HUES48 (cell line): ENCODE measurements around the gene THEM4.

Experiments
- H3K27ac ChIP-seq: one replicate; pipeline ENCODE4 v1.7.0; 2013; ENCODE audit warnings: low read depth, low read length, inconsistent platforms
- H3K27me3 ChIP-seq: 2 replicates; pipeline ENCODE4 v1.6.1; 2013; ENCODE audit warnings: mild to moderate bottlenecking, low read length; ENCODE audit not compliant: control insufficient read depth, insufficient read depth
- H3K36me3 ChIP-seq: 2 replicates; pipeline ENCODE4 v1.6.1; 2013; ENCODE audit warnings: low read length; ENCODE audit not compliant: control insufficient read depth, insufficient read depth
- H3K4me1 ChIP-seq: 2 replicates; pipeline ENCODE4 v1.6.1; 2013; ENCODE audit warnings: mild to moderate bottlenecking, low read length; ENCODE audit not compliant: control insufficient read depth, insufficient read depth
- H3K4me3 ChIP-seq: 2 replicates; pipeline ENCODE4 v1.5.1; 2013; ENCODE audit warnings: mild to moderate bottlenecking, low read depth, low read length
- H3K9ac ChIP-seq: 2 replicates; pipeline ENCODE4 v1.6.1; 2013; ENCODE audit warnings: mild to moderate bottlenecking, low read depth, low read length, moderate library complexity
- H3K9me3 ChIP-seq: 2 replicates; pipeline ENCODE4 v1.6.1; 2013; ENCODE audit warnings: low read length; ENCODE audit not compliant: control insufficient read depth, insufficient read depth

THEM4 gene

GRCh38 chr1:151837197-151837596, 72.1 kb downstream of the THEM4 start:
- Histone ChIP-seq H3K4me3 (peak overlapping the region; percentile 8; the same call in 1 of the 2 replicates), H3K27ac (no peak overlapping the region), H3K4me1 (peaks cover 21% of the 10 kb centered on the region), H3K36me3 (no peaks in the 10 kb centered on the region), H3K27me3 (peaks cover 43% of the 10 kb centered on the region), H3K9ac (no peak overlapping the region), H3K9me3 (no peaks in the 10 kb centered on the region)

- Histone ChIP-seq H3K9ac (no peak overlapping the region), H3K4me1 (peaks cover 24% of the 10 kb centered on the region), H3K36me3 (no peaks in the 10 kb centered on the region), H3K9me3 (no peaks in the 10 kb centered on the region), H3K4me3 (no peak overlapping the region), H3K27me3 (peaks cover 32% of the 10 kb centered on the region), H3K27ac (no peak overlapping the region)
Measured at GRCh38 chr1:151835596-151835995, 73.7 kb downstream of the THEM4 start.

- no peak overlapping the region for H3K4me3 ChIP-seq
- no peak overlapping the region for H3K9ac ChIP-seq
- H3K36me3 ChIP-seq = no peaks in the 10 kb centered on the region
- no peaks in the 10 kb centered on the region for H3K9me3 ChIP-seq
- no peak overlapping the region for H3K27ac ChIP-seq
- peaks cover 27% of the 10 kb centered on the region for H3K27me3 ChIP-seq
- H3K4me1 ChIP-seq = peaks cover 27% of the 10 kb centered on the region
Measured at GRCh38 chr1:151834239-151834638, 75.1 kb downstream of the THEM4 start.

- no peaks in the 10 kb centered on the region for H3K9me3 ChIP-seq
- H3K36me3 ChIP-seq = no peaks in the 10 kb centered on the region
- no peak overlapping the region for H3K9ac ChIP-seq
- no peak overlapping the region for H3K4me3 ChIP-seq
- H3K4me1 ChIP-seq = peaks cover 30% of the 10 kb centered on the region
- no peak overlapping the region for H3K27ac ChIP-seq
- peaks cover 18% of the 10 kb centered on the region for H3K27me3 ChIP-seq
Measured at GRCh38 chr1:151833172-151833900, 76.0 kb downstream of the THEM4 start.

GRCh38 chr1:151832318-151832980, 76.9 kb downstream of the THEM4 start:
- no peak overlapping the region for H3K9ac ChIP-seq
- no peaks in the 10 kb centered on the region for H3K9me3 ChIP-seq
- no peak overlapping the region for H3K27ac ChIP-seq
- peaks cover 9% of the 10 kb centered on the region for H3K27me3 ChIP-seq
- no peaks in the 10 kb centered on the region for H3K36me3 ChIP-seq
- no peak overlapping the region for H3K4me3 ChIP-seq
- H3K4me1 ChIP-seq = peaks cover 24% of the 10 kb centered on the region

- H3K9ac ChIP-seq = no peak within 1 kb of the TSS
- H3K4me1 ChIP-seq = peaks cover 17% of the 10 kb centered on the region
- no peak within 1 kb of the TSS for H3K4me3 ChIP-seq
- no peaks in the 10 kb centered on the region for H3K9me3 ChIP-seq
- peaks cover under 1% of the 10 kb centered on the region; the same call in 1 of the 2 replicates for H3K27me3 ChIP-seq
- no peaks in the 10 kb centered on the region for H3K36me3 ChIP-seq
- no peak within 1 kb of the TSS for H3K27ac ChIP-seq
Measured at GRCh38 chr1:151831605-151832004, 77.7 kb downstream of the THEM4 start, which contains the start of gene RORC. TSS of gene RORC (minus strand) at chr1:151831802. CDS start at chr1:151831764, 38 bp downstream.

- no peaks in the 10 kb centered on the region for H3K27me3 ChIP-seq
- H3K27ac ChIP-seq = no peak overlapping the region
- no peaks in the 10 kb centered on the region for H3K36me3 ChIP-seq
- no peak overlapping the region for H3K9ac ChIP-seq
- peaks cover 20% of the 10 kb centered on the region for H3K4me1 ChIP-seq
- no peak overlapping the region for H3K4me3 ChIP-seq
- no peaks in the 10 kb centered on the region for H3K9me3 ChIP-seq
Measured at GRCh38 chr1:151831256-151831591, 78.1 kb downstream of the THEM4 start.

- no peak overlapping the region for H3K9ac ChIP-seq
- H3K4me1 ChIP-seq = peaks cover 29% of the 10 kb centered on the region
- H3K27me3 ChIP-seq = no peaks in the 10 kb centered on the region
- H3K9me3 ChIP-seq = no peaks in the 10 kb centered on the region
- H3K36me3 ChIP-seq = no peaks in the 10 kb centered on the region
- no peak overlapping the region for H3K4me3 ChIP-seq
- H3K27ac ChIP-seq = no peak overlapping the region
Measured at GRCh38 chr1:151830055-151830454, 79.3 kb downstream of the THEM4 start.

- Histone ChIP-seq H3K4me3 (peak overlapping the region; percentile 45), H3K27me3 (no peaks in the 10 kb centered on the region), H3K36me3 (no peaks in the 10 kb centered on the region), H3K4me1 (peaks cover 29% of the 10 kb centered on the region), H3K9ac (no peak overlapping the region), H3K27ac (no peak overlapping the region), H3K9me3 (no peaks in the 10 kb centered on the region)
Measured at GRCh38 chr1:151829352-151830046, 79.8 kb downstream of the THEM4 start.

GRCh38 chr1:151828921-151829320, 80.4 kb downstream of the THEM4 start:
- Histone ChIP-seq H3K36me3 (no peaks in the 10 kb centered on the region), H3K27ac (no peak overlapping the region), H3K27me3 (no peaks in the 10 kb centered on the region), H3K4me3 (peak overlapping the region; percentile 45), H3K4me1 (peaks cover 29% of the 10 kb centered on the region), H3K9ac (no peak overlapping the region), H3K9me3 (no peaks in the 10 kb centered on the region)

- H3K9me3 ChIP-seq = no peaks in the 10 kb centered on the region
- H3K27me3 ChIP-seq = no peaks in the 10 kb centered on the region
- H3K9ac ChIP-seq = no peak overlapping the region
- no peak overlapping the region for H3K27ac ChIP-seq
- peaks cover 29% of the 10 kb centered on the region for H3K4me1 ChIP-seq
- no peaks in the 10 kb centered on the region for H3K36me3 ChIP-seq
- no peak overlapping the region for H3K4me3 ChIP-seq
Measured at GRCh38 chr1:151827853-151828252, 81.5 kb downstream of the THEM4 start.
